IPS-20b (cell line): ENCODE measurements around the gene C14orf132.

Source experiments
- H3K27ac ChIP-seq: one replicate; pipeline ENCODE4 v1.5.1; 2013; ENCODE audit warnings: low read length
- H3K27me3 ChIP-seq: 2 replicates; pipeline ENCODE4 v1.6.1; 2013; ENCODE audit warnings: mild to moderate bottlenecking, low read length, inconsistent platforms; ENCODE audit not compliant: insufficient read depth
- H3K36me3 ChIP-seq: 2 replicates; pipeline ENCODE4 v1.6.1; 2013; ENCODE audit warnings: low read depth, mild to moderate bottlenecking, inconsistent platforms, low read length, moderate library complexity; ENCODE audit not compliant: insufficient read depth
- H3K4me1 ChIP-seq: 2 replicates; pipeline ENCODE4 v1.6.1; 2013; ENCODE audit warnings: mild to moderate bottlenecking, control low read depth, inconsistent platforms, low read length, moderate library complexity; ENCODE audit not compliant: insufficient read depth
- H3K4me3 ChIP-seq: 2 replicates; pipeline ENCODE4 v1.5.1; 2013; ENCODE audit warnings: mild to moderate bottlenecking, low read length, inconsistent platforms
- H3K9ac ChIP-seq: 2 replicates; pipeline ENCODE4 v1.6.1; 2013; ENCODE audit warnings: low read depth, mild to moderate bottlenecking, inconsistent platforms, low read length, moderate library complexity
- H3K9me3 ChIP-seq: 2 replicates; pipeline ENCODE4 v1.6.1; 2013; ENCODE audit warnings: mild to moderate bottlenecking, low read depth, low read length, inconsistent platforms; ENCODE audit not compliant: insufficient read depth

The C14orf132 gene

GRCh38 chr14:96119947-96120346 lies 80.8 kb downstream of the C14orf132 start:
- no peak overlapping the region for H3K9ac ChIP-seq
- H3K27me3 ChIP-seq: no peaks in the 10 kb centered on the region
- H3K4me3 ChIP-seq: no peak overlapping the region
- H3K36me3 ChIP-seq: no peaks in the 10 kb centered on the region
- peaks cover 7% of the 10 kb centered on the region; the same call in 1 of the 2 replicates for H3K9me3 ChIP-seq
- H3K4me1 ChIP-seq: no peaks in the 10 kb centered on the region
- no peak overlapping the region for H3K27ac ChIP-seq

- Histone ChIP-seq H3K9me3 (peaks cover 3% of the 10 kb centered on the region; the same call in 1 of the 2 replicates), H3K4me1 (no peaks in the 10 kb centered on the region), H3K27ac (no peak overlapping the region), H3K9ac (no peak overlapping the region), H3K27me3 (no peaks in the 10 kb centered on the region), H3K36me3 (no peaks in the 10 kb centered on the region), H3K4me3 (no peak overlapping the region)
Observed at GRCh38 chr14:96120392-96120791, 81.2 kb downstream of the C14orf132 start.

- no peaks in the 10 kb centered on the region for H3K36me3 ChIP-seq
- no peak overlapping the region for H3K4me3 ChIP-seq
- no peaks in the 10 kb centered on the region for H3K4me1 ChIP-seq
- no peaks in the 10 kb centered on the region for H3K27me3 ChIP-seq
- H3K9me3 ChIP-seq: no peaks in the 10 kb centered on the region
- no peak overlapping the region for H3K27ac ChIP-seq
- no peak overlapping the region for H3K9ac ChIP-seq
Observed at GRCh38 chr14:96120941-96121340, 81.8 kb downstream of the C14orf132 start.

GRCh38 chr14:96121660-96122395 lies 82.7 kb downstream of the C14orf132 start:
- Histone ChIP-seq H3K4me1 (no peaks in the 10 kb centered on the region), H3K36me3 (no peaks in the 10 kb centered on the region), H3K4me3 (no peak overlapping the region), H3K9ac (no peak overlapping the region), H3K27me3 (0 out of 2 replicates have a peak, but pooled peaks cover 3% of the 10 kb centered on the region), H3K27ac (no peak overlapping the region), H3K9me3 (no peaks in the 10 kb centered on the region)

GRCh38 chr14:96122496-96122895 lies 83.3 kb downstream of the C14orf132 start:
- Histone ChIP-seq H3K27me3 (peaks cover 3% of the 10 kb centered on the region; the same call in 1 of the 2 replicates), H3K36me3 (no peaks in the 10 kb centered on the region), H3K27ac (no peak overlapping the region), H3K9ac (no peak overlapping the region), H3K4me1 (no peaks in the 10 kb centered on the region), H3K4me3 (no peak overlapping the region), H3K9me3 (no peaks in the 10 kb centered on the region)

GRCh38 chr14:96125536-96125935 lies 86.4 kb downstream of the C14orf132 start:
- H3K4me1 ChIP-seq: no peaks in the 10 kb centered on the region
- H3K9me3 ChIP-seq: no peaks in the 10 kb centered on the region
- no peak overlapping the region for H3K4me3 ChIP-seq
- H3K27ac ChIP-seq: no peak overlapping the region
- H3K9ac ChIP-seq: no peak overlapping the region
- H3K36me3 ChIP-seq: no peaks in the 10 kb centered on the region
- H3K27me3 ChIP-seq: peaks cover 21% of the 10 kb centered on the region; the same call in 1 of the 2 replicates

GRCh38 chr14:96126339-96126782 lies 87.2 kb downstream of the C14orf132 start:
- H3K27ac ChIP-seq: no peak overlapping the region
- no peak overlapping the region for H3K4me3 ChIP-seq
- H3K9ac ChIP-seq: no peak overlapping the region
- H3K27me3 ChIP-seq: peaks cover 21% of the 10 kb centered on the region; the same call in 1 of the 2 replicates
- no peaks in the 10 kb centered on the region for H3K36me3 ChIP-seq
- no peaks in the 10 kb centered on the region for H3K9me3 ChIP-seq
- H3K4me1 ChIP-seq: no peaks in the 10 kb centered on the region

- Histone ChIP-seq H3K27me3 (peaks cover 21% of the 10 kb centered on the region; the same call in 1 of the 2 replicates), H3K27ac (no peak overlapping the region), H3K9me3 (no peaks in the 10 kb centered on the region), H3K9ac (no peak overlapping the region), H3K36me3 (no peaks in the 10 kb centered on the region), H3K4me1 (no peaks in the 10 kb centered on the region), H3K4me3 (no peak overlapping the region)
Observed at GRCh38 chr14:96126783-96127271, 87.7 kb downstream of the C14orf132 start.

- Histone ChIP-seq H3K27me3 (peaks cover 21% of the 10 kb centered on the region; the same call in 1 of the 2 replicates), H3K9ac (no peak overlapping the region), H3K9me3 (no peaks in the 10 kb centered on the region), H3K4me3 (no peak overlapping the region), H3K4me1 (no peaks in the 10 kb centered on the region), H3K27ac (no peak overlapping the region), H3K36me3 (no peaks in the 10 kb centered on the region)
Observed at GRCh38 chr14:96129128-96129736, 90.1 kb downstream of the C14orf132 start.

- Histone ChIP-seq H3K36me3 (no peaks in the 10 kb centered on the region), H3K27ac (no peak overlapping the region), H3K9me3 (no peaks in the 10 kb centered on the region), H3K27me3 (peaks cover 21% of the 10 kb centered on the region; the same call in 1 of the 2 replicates), H3K9ac (no peak overlapping the region), H3K4me1 (no peaks in the 10 kb centered on the region), H3K4me3 (no peak overlapping the region)
Observed at GRCh38 chr14:96130391-96130790, 91.2 kb downstream of the C14orf132 start.

- Histone ChIP-seq H3K36me3 (no peaks in the 10 kb centered on the region), H3K4me3 (no peak overlapping the region), H3K9me3 (no peaks in the 10 kb centered on the region), H3K27ac (no peak overlapping the region), H3K27me3 (peaks cover 21% of the 10 kb centered on the region; the same call in 1 of the 2 replicates), H3K9ac (no peak overlapping the region), H3K4me1 (no peaks in the 10 kb centered on the region)
Observed at GRCh38 chr14:96130854-96131253, 91.7 kb downstream of the C14orf132 start.

- H3K4me3 ChIP-seq: no peak overlapping the region
- H3K9me3 ChIP-seq: no peaks in the 10 kb centered on the region
- H3K27me3 ChIP-seq: peaks cover 18% of the 10 kb centered on the region; the same call in 1 of the 2 replicates
- H3K27ac ChIP-seq: no peak overlapping the region
- no peak overlapping the region for H3K9ac ChIP-seq
- no peaks in the 10 kb centered on the region for H3K4me1 ChIP-seq
- no peaks in the 10 kb centered on the region for H3K36me3 ChIP-seq
Observed at GRCh38 chr14:96131836-96132235, 92.7 kb downstream of the C14orf132 start.
